WTC11 (cell line): ENCODE results near the gene ZRANB1. TPM values are rescaled to one million over a fixed set of nuclear protein-coding genes. Genes with fewer than 3 reads are reported as not detected.
A peak's percentile ranks its signal among the peaks of the same experiment; 100 is the strongest.

ENCODE experiments used
- ATAC-seq: fragments of 200-7000 bp; cut with Tn5 transposase; 2 replicates; pipeline ENCODE4 v1.10.0; 2021; ENCODE audit warnings: mild to moderate bottlenecking, moderate library complexity
- CTCF ChIA-PET: fragments of 300-600 bp; sonication (Branson Sonifier 250); formaldehyde crosslinking; loops from one replicate; lab custom pipeline; 2021; ENCODE audit warnings: antibody characterized with exemption; lab: Charles Lee
- POLR2A ChIA-PET: fragments of 350-600 bp; sonication (Branson Sonifier 250); formaldehyde crosslinking; loops from one replicate; lab custom pipeline; 2021; ENCODE audit warnings: antibody characterized with exemption; lab: Charles Lee
- DNase-seq: peaks from one replicate; pipeline ENCODE4 v3.0.0; 2021; ENCODE audit warnings: low spot score
- H3K27ac Mint-ChIP-seq: 2 replicates; pipeline ENCODE4 v1.8.0; 2021; ENCODE audit warnings: mixed read lengths
- H3K27me3 Mint-ChIP-seq: 2 replicates; pipeline ENCODE4 v1.8.0; 2021; ENCODE audit warnings: low read depth, mild to moderate bottlenecking, moderate library complexity, mixed read lengths
- H3K36me3 Mint-ChIP-seq: 2 replicates; pipeline ENCODE4 v1.8.0; 2021; ENCODE audit warnings: mixed read lengths
- H3K4me1 Mint-ChIP-seq: 2 replicates; pipeline ENCODE4 v1.8.0; 2022; ENCODE audit warnings: mixed read lengths
- H3K4me3 Mint-ChIP-seq: 2 replicates; pipeline ENCODE4 v1.8.0; 2021; ENCODE audit warnings: mild to moderate bottlenecking, moderate library complexity, mixed read lengths
- H3K9me3 Mint-ChIP-seq: 2 replicates; pipeline ENCODE4 v1.8.0; 2021; ENCODE audit warnings: mixed read lengths
- CREB1 ChIP-seq: sonication (generic); formaldehyde crosslinking; IDR thresholded peaks from 2 replicates; pipeline ENCODE4 v1.8.0; 2023; ENCODE audit warnings: mild to moderate bottlenecking, missing genetic modification reagents
- EMX1 ChIP-seq: fragments of 250-450 bp; sonication (Bioruptor Pico); IDR thresholded peaks from 2 replicates; pipeline ENCODE4 v1.8.0; 2021; ENCODE audit warnings: mild to moderate bottlenecking
- HMGA2 ChIP-seq: fragments of 250-450 bp; sonication (Bioruptor Pico); IDR thresholded peaks from 2 replicates; pipeline ENCODE4 v1.4.0; 2021; ENCODE audit warnings: mild to moderate bottlenecking, moderate library complexity
- IRF2 ChIP-seq: sonication (generic); formaldehyde crosslinking; IDR thresholded peaks from 2 replicates; pipeline ENCODE4 v1.8.0; 2022; ENCODE audit warnings: low read depth, missing genetic modification reagents, borderline replicate concordance
- JUN ChIP-seq: sonication (generic); formaldehyde crosslinking; IDR thresholded peaks from 2 replicates; pipeline ENCODE4 v1.8.0; 2023; ENCODE audit warnings: mild to moderate bottlenecking, missing genetic modification reagents
- NFE2L1 ChIP-seq: sonication (generic); formaldehyde crosslinking; IDR thresholded peaks from 2 replicates; pipeline ENCODE4 v1.8.1; 2023; ENCODE audit warnings: missing genetic modification reagents
- NR3C1 ChIP-seq: sonication (generic); formaldehyde crosslinking; conservative IDR thresholded peaks from 2 replicates; pipeline ENCODE4 v1.8.1; 2023; ENCODE audit warnings: low read depth, mild to moderate bottlenecking, missing genetic modification reagents
- SMAD4 ChIP-seq: sonication (generic); formaldehyde crosslinking; IDR thresholded peaks from 2 replicates; pipeline ENCODE4 v1.8.0; 2022; ENCODE audit warnings: mild to moderate bottlenecking, missing genetic modification reagents
- TCF7 ChIP-seq: sonication (generic); formaldehyde crosslinking; IDR thresholded peaks from 2 replicates; pipeline ENCODE4 v1.8.0; 2022; ENCODE audit warnings: mild to moderate bottlenecking, low read depth, missing genetic modification reagents, moderate library complexity
- TEAD1 ChIP-seq: sonication (generic); formaldehyde crosslinking; IDR thresholded peaks from 2 replicates; pipeline ENCODE4 v1.8.0; 2022; ENCODE audit warnings: mild to moderate bottlenecking, missing genetic modification reagents
- TEAD4 ChIP-seq: sonication (generic); formaldehyde crosslinking; IDR thresholded peaks from 2 replicates; pipeline ENCODE4 v1.8.0; 2022; ENCODE audit warnings: mild to moderate bottlenecking, missing genetic modification reagents
- ZNF396 ChIP-seq: fragments of 250-450 bp; sonication (Bioruptor Pico); IDR thresholded peaks from 2 replicates; pipeline ENCODE4 v1.8.0; 2021; ENCODE audit warnings: mild to moderate bottlenecking, moderate library complexity, borderline replicate concordance
- ZNF416 ChIP-seq: fragments of 250-450 bp; sonication (Bioruptor Pico); IDR thresholded peaks from 2 replicates; pipeline ENCODE4 v1.9.0; 2021; ENCODE audit warnings: mild to moderate bottlenecking, inconsistent platforms
- total RNA-seq: library from RNA; stranded (reverse); gene quantifications from 3 replicates; pipeline ENCODE4 v1.2.3, GENCODE V29; 2021
- TF ChIP-seq, protein P1 (sequence below): sonication (generic); formaldehyde crosslinking; IDR thresholded peaks from 2 replicates; pipeline ENCODE4 v1.8.0; 2023; ENCODE audit warnings: missing genetic modification reagents
- TF ChIP-seq, protein P2 (sequence below): sonication (generic); formaldehyde crosslinking; conservative IDR thresholded peaks from 2 replicates; pipeline ENCODE4 v1.8.1; 2023; ENCODE audit warnings: mild to moderate bottlenecking, low read depth, missing genetic modification reagents, moderate library complexity
- TF ChIP-seq, protein P3 (sequence below): sonication (generic); formaldehyde crosslinking; IDR thresholded peaks from 2 replicates; pipeline ENCODE4 v1.8.1; 2023; ENCODE audit warnings: mild to moderate bottlenecking, moderate library complexity, missing genetic modification reagents
- TF ChIP-seq, protein P4 (sequence below): sonication (generic); formaldehyde crosslinking; IDR thresholded peaks from 2 replicates; pipeline ENCODE4 v1.8.1; 2023; ENCODE audit warnings: mild to moderate bottlenecking, missing genetic modification reagents, borderline replicate concordance
- TF ChIP-seq, protein P5 (sequence below): fragments of 250-450 bp; sonication (Bioruptor Pico); IDR thresholded peaks from 2 replicates; pipeline ENCODE4 v1.9.0; 2021; ENCODE audit warnings: mild to moderate bottlenecking
- TF ChIP-seq, protein P6 (sequence below): fragments of 250-450 bp; sonication (Bioruptor Pico); IDR thresholded peaks from 2 replicates; pipeline ENCODE4 v1.9.0; 2021; ENCODE audit warnings: moderate library complexity, mild to moderate bottlenecking, inconsistent platforms, borderline replicate concordance
- TF ChIP-seq, protein P7 (sequence below): fragments of 250-450 bp; sonication (Bioruptor Pico); IDR thresholded peaks from 2 replicates; pipeline ENCODE4 v2.1.2; 2022; ENCODE audit warnings: mild to moderate bottlenecking, moderate library complexity

ZRANB1 gene
- total RNA-seq, 1 experiment from 2014 or later: 15.9 TPM

DNA sequence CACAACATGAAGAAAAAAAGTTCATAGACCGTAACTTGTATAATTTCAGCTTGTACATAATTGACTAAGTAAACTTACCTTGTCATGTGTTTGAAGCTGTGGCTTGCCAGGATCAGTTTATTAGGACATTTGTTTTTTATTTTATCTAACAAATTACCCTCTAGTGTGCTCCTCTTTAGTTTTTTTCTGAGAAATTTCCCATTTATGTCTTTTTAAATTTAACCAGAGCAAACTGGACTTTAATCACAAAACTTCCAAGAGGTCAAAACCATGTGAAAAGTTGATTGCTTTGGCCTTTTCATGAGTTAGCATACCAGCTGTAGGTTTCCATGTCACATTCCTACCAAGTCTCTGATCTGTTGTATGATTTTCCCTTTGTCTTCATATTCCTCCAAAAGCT is 42.5 kb downstream of the ZRANB1 start:
- CTCF ChIA-PET: interaction anchor here (1.6 kb wide), 1 partner anchor 77 kb away, joined by 6 read pairs; no protein-coding TSS in a partner anchor
- H3K4me1 Mint-ChIP-seq: peaks cover 5% of the 10 kb centered on the region; the same call in 1 of the 2 replicates
- H3K27ac Mint-ChIP-seq: 0 out of 2 replicates have a peak overlapping the region, but pooled peaks have one; percentile 48
- no peaks in the 10 kb centered on the region for H3K9me3 Mint-ChIP-seq
- ATAC-seq (no peak), DNase-seq (no peak)
- H3K36me3 Mint-ChIP-seq: peaks cover 51% of the 10 kb centered on the region
- H3K4me3 Mint-ChIP-seq: no peak overlapping the region
- POLR2A ChIA-PET: no interaction called here
- no peaks in the 10 kb centered on the region for H3K27me3 Mint-ChIP-seq
- TF ChIP-seq CREB1 (CRISPR knock-in tag) (no peak), HMGA2 (no peak), IRF2 (no peak), ZNF396 (CRISPR knock-in tag) (no peak), TEAD1 (no peak), TEAD4 (no peak), NR3C1 (CRISPR knock-in tag) (no peak), TCF7 (CRISPR knock-in tag) (no peak), EMX1 (CRISPR knock-in tag) (no peak), ZNF416 (CRISPR knock-in tag) (no peak), JUN (CRISPR knock-in tag) (no peak), SMAD4 (CRISPR knock-in tag) (no peak), NFE2L1 (no peak)
- TF ChIP-seq, protein P1, sequence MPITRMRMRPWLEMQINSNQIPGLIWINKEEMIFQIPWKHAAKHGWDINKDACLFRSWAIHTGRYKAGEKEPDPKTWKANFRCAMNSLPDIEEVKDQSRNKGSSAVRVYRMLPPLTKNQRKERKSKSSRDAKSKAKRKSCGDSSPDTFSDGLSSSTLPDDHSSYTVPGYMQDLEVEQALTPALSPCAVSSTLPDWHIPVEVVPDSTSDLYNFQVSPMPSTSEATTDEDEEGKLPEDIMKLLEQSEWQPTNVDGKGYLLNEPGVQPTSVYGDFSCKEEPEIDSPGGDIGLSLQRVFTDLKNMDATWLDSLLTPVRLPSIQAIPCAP: no peak
- TF ChIP-seq, protein P2, sequence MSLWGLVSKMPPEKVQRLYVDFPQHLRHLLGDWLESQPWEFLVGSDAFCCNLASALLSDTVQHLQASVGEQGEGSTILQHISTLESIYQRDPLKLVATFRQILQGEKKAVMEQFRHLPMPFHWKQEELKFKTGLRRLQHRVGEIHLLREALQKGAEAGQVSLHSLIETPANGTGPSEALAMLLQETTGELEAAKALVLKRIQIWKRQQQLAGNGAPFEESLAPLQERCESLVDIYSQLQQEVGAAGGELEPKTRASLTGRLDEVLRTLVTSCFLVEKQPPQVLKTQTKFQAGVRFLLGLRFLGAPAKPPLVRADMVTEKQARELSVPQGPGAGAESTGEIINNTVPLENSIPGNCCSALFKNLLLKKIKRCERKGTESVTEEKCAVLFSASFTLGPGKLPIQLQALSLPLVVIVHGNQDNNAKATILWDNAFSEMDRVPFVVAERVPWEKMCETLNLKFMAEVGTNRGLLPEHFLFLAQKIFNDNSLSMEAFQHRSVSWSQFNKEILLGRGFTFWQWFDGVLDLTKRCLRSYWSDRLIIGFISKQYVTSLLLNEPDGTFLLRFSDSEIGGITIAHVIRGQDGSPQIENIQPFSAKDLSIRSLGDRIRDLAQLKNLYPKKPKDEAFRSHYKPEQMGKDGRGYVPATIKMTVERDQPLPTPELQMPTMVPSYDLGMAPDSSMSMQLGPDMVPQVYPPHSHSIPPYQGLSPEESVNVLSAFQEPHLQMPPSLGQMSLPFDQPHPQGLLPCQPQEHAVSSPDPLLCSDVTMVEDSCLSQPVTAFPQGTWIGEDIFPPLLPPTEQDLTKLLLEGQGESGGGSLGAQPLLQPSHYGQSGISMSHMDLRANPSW (CRISPR knock-in tag): no peak
- TF ChIP-seq, protein P3, sequence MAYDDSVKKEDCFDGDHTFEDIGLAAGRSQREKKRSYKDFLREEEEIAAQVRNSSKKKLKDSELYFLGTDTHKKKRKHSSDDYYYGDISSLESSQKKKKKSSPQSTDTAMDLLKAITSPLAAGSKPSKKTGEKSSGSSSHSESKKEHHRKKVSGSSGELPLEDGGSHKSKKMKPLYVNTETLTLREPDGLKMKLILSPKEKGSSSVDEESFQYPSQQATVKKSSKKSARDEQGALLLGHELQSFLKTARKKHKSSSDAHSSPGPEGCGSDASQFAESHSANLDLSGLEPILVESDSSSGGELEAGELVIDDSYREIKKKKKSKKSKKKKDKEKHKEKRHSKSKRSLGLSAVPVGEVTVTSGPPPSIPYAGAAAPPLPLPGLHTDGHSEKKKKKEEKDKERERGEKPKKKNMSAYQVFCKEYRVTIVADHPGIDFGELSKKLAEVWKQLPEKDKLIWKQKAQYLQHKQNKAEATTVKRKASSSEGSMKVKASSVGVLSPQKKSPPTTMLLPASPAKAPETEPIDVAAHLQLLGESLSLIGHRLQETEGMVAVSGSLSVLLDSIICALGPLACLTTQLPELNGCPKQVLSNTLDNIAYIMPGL (CRISPR knock-in tag): no peak
- TF ChIP-seq, protein P4, sequence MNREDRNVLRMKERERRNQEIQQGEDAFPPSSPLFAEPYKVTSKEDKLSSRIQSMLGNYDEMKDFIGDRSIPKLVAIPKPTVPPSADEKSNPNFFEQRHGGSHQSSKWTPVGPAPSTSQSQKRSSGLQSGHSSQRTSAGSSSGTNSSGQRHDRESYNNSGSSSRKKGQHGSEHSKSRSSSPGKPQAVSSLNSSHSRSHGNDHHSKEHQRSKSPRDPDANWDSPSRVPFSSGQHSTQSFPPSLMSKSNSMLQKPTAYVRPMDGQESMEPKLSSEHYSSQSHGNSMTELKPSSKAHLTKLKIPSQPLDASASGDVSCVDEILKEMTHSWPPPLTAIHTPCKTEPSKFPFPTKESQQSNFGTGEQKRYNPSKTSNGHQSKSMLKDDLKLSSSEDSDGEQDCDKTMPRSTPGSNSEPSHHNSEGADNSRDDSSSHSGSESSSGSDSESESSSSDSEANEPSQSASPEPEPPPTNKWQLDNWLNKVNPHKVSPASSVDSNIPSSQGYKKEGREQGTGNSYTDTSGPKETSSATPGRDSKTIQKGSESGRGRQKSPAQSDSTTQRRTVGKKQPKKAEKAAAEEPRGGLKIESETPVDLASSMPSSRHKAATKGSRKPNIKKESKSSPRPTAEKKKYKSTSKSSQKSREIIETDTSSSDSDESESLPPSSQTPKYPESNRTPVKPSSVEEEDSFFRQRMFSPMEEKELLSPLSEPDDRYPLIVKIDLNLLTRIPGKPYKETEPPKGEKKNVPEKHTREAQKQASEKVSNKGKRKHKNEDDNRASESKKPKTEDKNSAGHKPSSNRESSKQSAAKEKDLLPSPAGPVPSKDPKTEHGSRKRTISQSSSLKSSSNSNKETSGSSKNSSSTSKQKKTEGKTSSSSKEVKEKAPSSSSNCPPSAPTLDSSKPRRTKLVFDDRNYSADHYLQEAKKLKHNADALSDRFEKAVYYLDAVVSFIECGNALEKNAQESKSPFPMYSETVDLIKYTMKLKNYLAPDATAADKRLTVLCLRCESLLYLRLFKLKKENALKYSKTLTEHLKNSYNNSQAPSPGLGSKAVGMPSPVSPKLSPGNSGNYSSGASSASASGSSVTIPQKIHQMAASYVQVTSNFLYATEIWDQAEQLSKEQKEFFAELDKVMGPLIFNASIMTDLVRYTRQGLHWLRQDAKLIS (CRISPR knock-in tag): no peak
- TF ChIP-seq, protein P5, sequence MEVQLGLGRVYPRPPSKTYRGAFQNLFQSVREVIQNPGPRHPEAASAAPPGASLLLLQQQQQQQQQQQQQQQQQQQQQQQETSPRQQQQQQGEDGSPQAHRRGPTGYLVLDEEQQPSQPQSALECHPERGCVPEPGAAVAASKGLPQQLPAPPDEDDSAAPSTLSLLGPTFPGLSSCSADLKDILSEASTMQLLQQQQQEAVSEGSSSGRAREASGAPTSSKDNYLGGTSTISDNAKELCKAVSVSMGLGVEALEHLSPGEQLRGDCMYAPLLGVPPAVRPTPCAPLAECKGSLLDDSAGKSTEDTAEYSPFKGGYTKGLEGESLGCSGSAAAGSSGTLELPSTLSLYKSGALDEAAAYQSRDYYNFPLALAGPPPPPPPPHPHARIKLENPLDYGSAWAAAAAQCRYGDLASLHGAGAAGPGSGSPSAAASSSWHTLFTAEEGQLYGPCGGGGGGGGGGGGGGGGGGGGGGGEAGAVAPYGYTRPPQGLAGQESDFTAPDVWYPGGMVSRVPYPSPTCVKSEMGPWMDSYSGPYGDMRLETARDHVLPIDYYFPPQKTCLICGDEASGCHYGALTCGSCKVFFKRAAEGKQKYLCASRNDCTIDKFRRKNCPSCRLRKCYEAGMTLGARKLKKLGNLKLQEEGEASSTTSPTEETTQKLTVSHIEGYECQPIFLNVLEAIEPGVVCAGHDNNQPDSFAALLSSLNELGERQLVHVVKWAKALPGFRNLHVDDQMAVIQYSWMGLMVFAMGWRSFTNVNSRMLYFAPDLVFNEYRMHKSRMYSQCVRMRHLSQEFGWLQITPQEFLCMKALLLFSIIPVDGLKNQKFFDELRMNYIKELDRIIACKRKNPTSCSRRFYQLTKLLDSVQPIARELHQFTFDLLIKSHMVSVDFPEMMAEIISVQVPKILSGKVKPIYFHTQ: no peak
- TF ChIP-seq, protein P6, sequence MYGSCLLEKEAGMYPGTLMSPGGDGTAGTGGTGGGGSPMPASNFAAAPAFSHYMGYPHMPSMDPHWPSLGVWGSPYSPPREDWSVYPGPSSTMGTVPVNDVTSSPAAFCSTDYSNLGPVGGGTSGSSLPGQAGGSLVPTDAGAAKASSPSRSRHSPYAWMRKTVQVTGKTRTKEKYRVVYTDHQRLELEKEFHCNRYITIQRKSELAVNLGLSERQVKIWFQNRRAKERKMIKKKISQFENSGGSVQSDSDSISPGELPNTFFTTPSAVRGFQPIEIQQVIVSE (CRISPR knock-in tag): no peak
- TF ChIP-seq, protein P7, sequence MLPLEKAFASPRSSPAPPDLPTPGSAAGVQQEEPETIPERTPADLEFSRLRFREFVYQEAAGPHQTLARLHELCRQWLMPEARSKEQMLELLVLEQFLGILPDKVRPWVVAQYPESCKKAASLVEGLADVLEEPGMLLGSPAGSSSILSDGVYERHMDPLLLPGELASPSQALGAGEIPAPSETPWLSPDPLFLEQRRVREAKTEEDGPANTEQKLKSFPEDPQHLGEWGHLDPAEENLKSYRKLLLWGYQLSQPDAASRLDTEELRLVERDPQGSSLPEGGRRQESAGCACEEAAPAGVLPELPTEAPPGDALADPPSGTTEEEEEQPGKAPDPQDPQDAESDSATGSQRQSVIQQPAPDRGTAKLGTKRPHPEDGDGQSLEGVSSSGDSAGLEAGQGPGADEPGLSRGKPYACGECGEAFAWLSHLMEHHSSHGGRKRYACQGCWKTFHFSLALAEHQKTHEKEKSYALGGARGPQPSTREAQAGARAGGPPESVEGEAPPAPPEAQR: no peak
